ENCODE measurements around the gene FUCA1. TPM values are rescaled to one million over a fixed set of nuclear protein-coding genes. Genes with fewer than 3 reads are reported as not detected.
"Not testable (repeated sequence)": the region's sequence is repeated elsewhere in the genome, so short reads cannot be mapped to it uniquely, and the experiment has no call there.

The FUCA1 gene
- total RNA-seq, 1 donor from 2014 or later = 20.6 TPM

- H3K27me3 Mint-ChIP-seq = peaks cover 55% of the 10 kb centered on the region
- H3K27ac Mint-ChIP-seq = no peak overlapping the region
- H3K4me1 Mint-ChIP-seq (ENCODE audit: unreplicated experiment) = peaks cover 6% of the 10 kb centered on the region
- DNase-seq (ENCODE audit: extremely low spot score, unreplicated experiment) = no peak
- no peak for TF ChIP-seq CTCF (conservative IDR thresholded peaks at IDR 0.05)
- no peaks in the 10 kb centered on the region for H3K36me3 Mint-ChIP-seq
- no peaks in the 10 kb centered on the region for H3K9me3 Mint-ChIP-seq
- H3K4me3 Mint-ChIP-seq = no peak overlapping the region
Observed at GRCh38 chr1:23906731-23907130, 38.6 kb upstream of the FUCA1 start.

GRCh38 chr1:23905461-23906025 lies 37.5 kb upstream of the FUCA1 start:
- no peak for TF ChIP-seq CTCF (conservative IDR thresholded peaks at IDR 0.05)
- peaks cover 67% of the 10 kb centered on the region for H3K27me3 Mint-ChIP-seq

GRCh38 chr1:23904748-23905357 lies 36.8 kb upstream of the FUCA1 start:
- peak overlapping the region; percentile 27 for H3K4me3 Mint-ChIP-seq
- peaks cover 71% of the 10 kb centered on the region for H3K27me3 Mint-ChIP-seq
- H3K27ac Mint-ChIP-seq = peak overlapping the region; percentile 9
- no peak for DNase-seq (ENCODE audit: extremely low spot score, unreplicated experiment)
- H3K4me1 Mint-ChIP-seq (ENCODE audit: unreplicated experiment) = peaks cover 6% of the 10 kb centered on the region
- H3K9me3 Mint-ChIP-seq = peaks cover 9% of the 10 kb centered on the region
- TF ChIP-seq CTCF (conservative IDR thresholded peaks at IDR 0.05) = no peak
- no peaks in the 10 kb centered on the region for H3K36me3 Mint-ChIP-seq

More at GRCh38 chr1:23905461-23906025, 37.5 kb upstream of the FUCA1 start:
- Mint-ChIP-seq H3K9me3 (peaks cover 9% of the 10 kb centered on the region), H3K4me1 (ENCODE audit: unreplicated experiment) (peaks cover 6% of the 10 kb centered on the region), H3K4me3 (no peak overlapping the region), H3K36me3 (no peaks in the 10 kb centered on the region), H3K27ac (no peak overlapping the region)
- no peak for DNase-seq (ENCODE audit: extremely low spot score, unreplicated experiment)

GRCh38 chr1:23903754-23904153 lies 35.7 kb upstream of the FUCA1 start:
- DNase-seq (ENCODE audit: extremely low spot score, unreplicated experiment) = no peak
- Mint-ChIP-seq H3K36me3 (no peaks in the 10 kb centered on the region), H3K27me3 (peaks cover 74% of the 10 kb centered on the region), H3K9me3 (peaks cover 9% of the 10 kb centered on the region), H3K27ac (no peak overlapping the region), H3K4me1 (ENCODE audit: unreplicated experiment) (peaks cover 6% of the 10 kb centered on the region), H3K4me3 (peak overlapping the region; percentile 34)
- no peak for TF ChIP-seq CTCF (conservative IDR thresholded peaks at IDR 0.05)

- H3K27ac Mint-ChIP-seq = no peak overlapping the region
- no peaks in the 10 kb centered on the region for H3K36me3 Mint-ChIP-seq
- TF ChIP-seq CTCF (conservative IDR thresholded peaks at IDR 0.05) = no peak
- peak overlapping the region; percentile 51 for H3K4me3 Mint-ChIP-seq
- H3K4me1 Mint-ChIP-seq (ENCODE audit: unreplicated experiment) = peaks cover 6% of the 10 kb centered on the region
- no peak for DNase-seq (ENCODE audit: extremely low spot score, unreplicated experiment)
- peaks cover 9% of the 10 kb centered on the region for H3K9me3 Mint-ChIP-seq
- H3K27me3 Mint-ChIP-seq = peaks cover 74% of the 10 kb centered on the region
Observed at GRCh38 chr1:23902321-23903278, 34.5 kb upstream of the FUCA1 start.

GRCh38 chr1:23900017-23900416 lies 31.9 kb upstream of the FUCA1 start:
- H3K36me3 Mint-ChIP-seq; H3K27ac Mint-ChIP-seq; DNase-seq (ENCODE audit: extremely low spot score, unreplicated experiment); H3K4me3 Mint-ChIP-seq; H3K4me1 Mint-ChIP-seq (ENCODE audit: unreplicated experiment); H3K9me3 Mint-ChIP-seq: not testable (repeated sequence)
- peaks cover 60% of the 10 kb centered on the region for H3K27me3 Mint-ChIP-seq

All from type B pancreatic cell (in vitro differentiated cells).